Esophagus muscularis mucosa (tissue), 4 donors: Measurements from ENCODE around the gene FOXK1.

Experiments used
- EP300 ChIP-seq: sonication (generic); formaldehyde crosslinking; IDR thresholded peaks from one replicate; pipeline ENCODE4 v1.6.1; 2017; ENCODE audit warnings: antibody characterized with exemption
- POLR2A ChIP-seq: fragments of 450-650 bp; IDR thresholded peaks from one replicate; pipeline ENCODE4 v1.6.1; 2017; ENCODE audit warnings: antibody characterized with exemption, moderate library complexity, mild to moderate bottlenecking, low read depth
- TF ChIP-seq, protein P1 (sequence below), 3 experiments: fragments of 200-600 bp in 2 of 3; fragments of 450-650 bp in 1 of 3; sonication (generic) in 2 of 3; IDR thresholded peaks; one replicate each; pipeline ENCODE4 v1.5.1; 2017 to 2019; ENCODE audit warnings: antibody characterized with exemption in 3 of 3, mild to moderate bottlenecking in 2 of 3, moderate library complexity in 1 of 3

DNA sequence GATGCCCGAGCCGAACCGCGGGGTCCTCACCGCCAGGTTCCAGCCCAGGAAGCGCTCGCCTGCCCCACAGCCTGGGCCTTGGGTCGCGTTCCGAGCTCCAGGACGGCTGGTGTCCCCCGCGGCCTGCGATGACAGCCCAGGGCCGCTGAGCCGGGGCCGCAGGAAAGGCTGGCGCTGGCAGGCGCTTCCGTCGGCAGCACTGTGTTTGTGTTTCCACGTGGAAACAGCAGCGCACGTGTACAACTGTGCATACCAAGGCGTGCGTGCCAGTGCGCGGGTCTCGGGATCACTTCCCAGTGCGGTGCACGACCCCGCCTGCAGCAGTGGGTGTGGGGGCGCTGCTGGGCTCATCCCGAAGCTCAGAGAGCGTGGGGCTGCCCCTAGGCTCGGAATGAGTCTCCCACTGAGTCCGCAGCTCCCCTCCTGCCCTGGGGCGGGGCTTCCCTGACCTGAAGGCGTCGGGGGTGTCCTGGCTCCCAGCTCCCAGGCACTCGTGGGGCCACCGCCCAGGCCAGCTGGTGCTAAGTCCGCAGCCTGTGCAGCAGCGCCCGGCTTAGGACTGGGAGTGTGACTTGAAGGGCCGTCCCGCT lies 110.5 kb downstream of the FOXK1 start:
- TF ChIP-seq, protein P1, sequence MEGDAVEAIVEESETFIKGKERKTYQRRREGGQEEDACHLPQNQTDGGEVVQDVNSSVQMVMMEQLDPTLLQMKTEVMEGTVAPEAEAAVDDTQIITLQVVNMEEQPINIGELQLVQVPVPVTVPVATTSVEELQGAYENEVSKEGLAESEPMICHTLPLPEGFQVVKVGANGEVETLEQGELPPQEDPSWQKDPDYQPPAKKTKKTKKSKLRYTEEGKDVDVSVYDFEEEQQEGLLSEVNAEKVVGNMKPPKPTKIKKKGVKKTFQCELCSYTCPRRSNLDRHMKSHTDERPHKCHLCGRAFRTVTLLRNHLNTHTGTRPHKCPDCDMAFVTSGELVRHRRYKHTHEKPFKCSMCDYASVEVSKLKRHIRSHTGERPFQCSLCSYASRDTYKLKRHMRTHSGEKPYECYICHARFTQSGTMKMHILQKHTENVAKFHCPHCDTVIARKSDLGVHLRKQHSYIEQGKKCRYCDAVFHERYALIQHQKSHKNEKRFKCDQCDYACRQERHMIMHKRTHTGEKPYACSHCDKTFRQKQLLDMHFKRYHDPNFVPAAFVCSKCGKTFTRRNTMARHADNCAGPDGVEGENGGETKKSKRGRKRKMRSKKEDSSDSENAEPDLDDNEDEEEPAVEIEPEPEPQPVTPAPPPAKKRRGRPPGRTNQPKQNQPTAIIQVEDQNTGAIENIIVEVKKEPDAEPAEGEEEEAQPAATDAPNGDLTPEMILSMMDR (IDR thresholded peaks at IDR 0.05): no peak
- TF ChIP-seq POLR2A (no peak), EP300 (no peak)
